H9 (cell line): ENCODE measurements around the gene CREG1. TPM values are rescaled to one million over a fixed set of nuclear protein-coding genes. Genes with fewer than 3 reads are reported as not detected.

Experiments
- DNase-seq: peaks from one replicate; pipeline ENCODE4 v3.0.0-alpha.2; 2017
- H2AFZ ChIP-seq: one replicate; pipeline ENCODE4 v1.6.1; 2013; ENCODE audit warnings: mild to moderate bottlenecking, low read length, control low read depth, moderate library complexity
- H2AK5ac ChIP-seq: 2 replicates; pipeline ENCODE4 v1.6.1; 2013; ENCODE audit warnings: low read length, control low read depth, mixed read lengths; ENCODE audit not compliant: insufficient read length
- H2BK120ac ChIP-seq: one replicate; pipeline ENCODE4 v1.6.1; 2013; ENCODE audit warnings: low read depth, mild to moderate bottlenecking, low read length, control low read depth, inconsistent platforms; ENCODE audit not compliant: poor library complexity, severe bottlenecking
- H2BK12ac ChIP-seq: 2 replicates; pipeline ENCODE4 v1.6.1; 2013; ENCODE audit warnings: low read length, control low read depth, mixed read lengths, low read depth; ENCODE audit not compliant: insufficient read length
- H2BK15ac ChIP-seq: 2 replicates; pipeline ENCODE4 v1.6.1; 2013; ENCODE audit warnings: low read depth, low read length, control low read depth
- H2BK20ac ChIP-seq: one replicate; pipeline ENCODE4 v1.6.1; 2013; ENCODE audit warnings: low read depth, mild to moderate bottlenecking, low read length, control low read depth, inconsistent platforms; ENCODE audit not compliant: poor library complexity, severe bottlenecking
- H2BK5ac ChIP-seq: 2 replicates; pipeline ENCODE4 v1.6.1; 2013; ENCODE audit warnings: low read length, control low read depth, mixed read lengths; ENCODE audit not compliant: insufficient read length
- H3K14ac ChIP-seq: 2 replicates; pipeline ENCODE4 v1.6.1; 2013; ENCODE audit warnings: low read length, control low read depth; ENCODE audit not compliant: insufficient read depth
- H3K18ac ChIP-seq: 2 replicates; pipeline ENCODE4 v1.6.1; 2013; ENCODE audit warnings: low read depth, mild to moderate bottlenecking, mixed read lengths, low read length, control low read depth; ENCODE audit not compliant: insufficient read length
- H3K23ac ChIP-seq: 2 replicates; pipeline ENCODE4 v1.6.1; 2013; ENCODE audit warnings: low read length, control low read depth, mixed read lengths, low read depth; ENCODE audit not compliant: insufficient read length
- H3K23me2 ChIP-seq: 2 replicates; pipeline ENCODE4 v1.6.1; 2013; ENCODE audit warnings: low read depth, mild to moderate bottlenecking, mixed read lengths, low read length, control low read depth; ENCODE audit not compliant: insufficient read length, poor library complexity, severe bottlenecking
- H3K27ac ChIP-seq: 2 replicates; pipeline ENCODE4 v1.5.1; 2013; ENCODE audit warnings: low read length, control low read depth, mixed read lengths, low read depth; ENCODE audit not compliant: insufficient read length
- H3K27me3 ChIP-seq: 2 replicates; pipeline ENCODE4 v1.6.1; 2013; ENCODE audit warnings: low read length, control low read depth, inconsistent platforms; ENCODE audit not compliant: insufficient read depth
- H3K4ac ChIP-seq: 2 replicates; pipeline ENCODE4 v1.6.1; 2013; ENCODE audit warnings: low read depth, mild to moderate bottlenecking, control low read depth, inconsistent platforms, low read length, moderate library complexity
- H3K4me1 ChIP-seq: 2 replicates; pipeline ENCODE4 v1.6.1; 2013; ENCODE audit warnings: low read length, control low read depth, inconsistent platforms; ENCODE audit not compliant: insufficient read depth
- H3K4me2 ChIP-seq: 2 replicates; pipeline ENCODE4 v1.6.1; 2013; ENCODE audit warnings: low read length, control low read depth, mixed read lengths; ENCODE audit not compliant: insufficient read length, insufficient read depth
- H3K56ac ChIP-seq: 2 replicates; pipeline ENCODE4 v1.6.1; 2013; ENCODE audit warnings: low read depth, mild to moderate bottlenecking, mixed read lengths, low read length, control low read depth; ENCODE audit not compliant: insufficient read length
- H3K79me1 ChIP-seq: 2 replicates; pipeline ENCODE4 v1.6.1; 2013; ENCODE audit warnings: low read depth, mild to moderate bottlenecking, moderate library complexity, low read length, control low read depth, inconsistent platforms; ENCODE audit not compliant: insufficient read depth, poor library complexity, severe bottlenecking
- H3K79me2 ChIP-seq: 2 replicates; pipeline ENCODE4 v1.6.1; 2013; ENCODE audit warnings: low read length, control low read depth, inconsistent platforms; ENCODE audit not compliant: insufficient read depth
- H3K9ac ChIP-seq: 2 replicates; pipeline ENCODE4 v1.6.1; 2013; ENCODE audit warnings: low read length, control low read depth, mixed read lengths; ENCODE audit not compliant: insufficient read length; ENCODE audit errors: extremely low read depth
- H3K9me3 ChIP-seq: one replicate; pipeline ENCODE4 v1.6.1; 2013; ENCODE audit warnings: low read depth, low read length, inconsistent platforms; ENCODE audit not compliant: control insufficient read depth
- H3T11ph ChIP-seq: one replicate; pipeline ENCODE4 v1.6.1; 2013; ENCODE audit warnings: mild to moderate bottlenecking, low read length, control low read depth, inconsistent platforms
- H4K20me1 ChIP-seq: one replicate; pipeline ENCODE4 v1.6.1; 2013; ENCODE audit not compliant: control insufficient read depth, insufficient read length, insufficient read depth
- H4K5ac ChIP-seq: 2 replicates; pipeline ENCODE4 v1.6.1; 2013; ENCODE audit warnings: low read depth, mild to moderate bottlenecking, mixed read lengths, low read length, control low read depth; ENCODE audit not compliant: insufficient read length
- H4K8ac ChIP-seq: replicated peaks from 2 replicates; pipeline ENCODE4 v1.6.1; 2013; ENCODE audit warnings: low read length, control low read depth, mixed read lengths, low read depth; ENCODE audit not compliant: insufficient read length
- H4K91ac ChIP-seq: 2 replicates; pipeline ENCODE4 v1.6.1; 2013; ENCODE audit warnings: low read depth, mild to moderate bottlenecking, moderate library complexity, mixed read lengths, low read length, control low read depth; ENCODE audit not compliant: insufficient read length
- H3K27ac Mint-ChIP-seq, 3 experiments: 2 replicates in 2 of 3; 3 replicates in 1 of 3; pipeline ENCODE4 v1.8.0; 2020 to 2021; ENCODE audit warnings: mixed read lengths in 3 of 3, mild to moderate bottlenecking in 1 of 3, moderate library complexity in 1 of 3
- H3K27me3 Mint-ChIP-seq: 2 replicates; pipeline ENCODE4 v1.8.0; 2021; ENCODE audit warnings: low read depth, mild to moderate bottlenecking, moderate library complexity, mixed read lengths
- H3K36me3 Mint-ChIP-seq, 3 experiments: 2 replicates in 2 of 3; 3 replicates in 1 of 3; pipeline ENCODE4 v1.8.0; 2020 to 2021; ENCODE audit warnings: low read depth in 3 of 3, mixed read lengths in 3 of 3; ENCODE audit not compliant: insufficient read depth in 1 of 3
- H3K4me1 Mint-ChIP-seq, 2 experiments: 2 replicates each; pipeline ENCODE4 v1.8.0; 2020; ENCODE audit warnings: mixed read lengths in 2 of 2
- H3K4me3 Mint-ChIP-seq, 2 experiments: 2 replicates in 1 of 2; 3 replicates in 1 of 2; pipeline ENCODE4 v1.8.0; 2020 to 2021; ENCODE audit warnings: mild to moderate bottlenecking in 2 of 2, mixed read lengths in 2 of 2, moderate library complexity in 1 of 2
- H3K9me3 Mint-ChIP-seq, 2 experiments: 2 replicates in 1 of 2; 3 replicates in 1 of 2; pipeline ENCODE4 v1.8.0; 2020; ENCODE audit warnings: mild to moderate bottlenecking in 2 of 2, mixed read lengths in 2 of 2, moderate library complexity in 1 of 2
- CTCF ChIP-seq: fragments of 200-600 bp; sonication (generic); conservative IDR thresholded peaks from 3 replicates; pipeline ENCODE4 v1.8.0; 2021; ENCODE audit warnings: antibody characterized with exemption, mild to moderate bottlenecking
- WGBS: extraction: QIAGEN DNeasy Blood & Tissue Kit; methylation state at CpG from one replicate; pipeline ENCODE4 v1.1.7; 2013; ENCODE audit warnings: missing lambda C conversion rate, low lambda C conversion rate, mixed read lengths; ENCODE audit not compliant: insufficient read length; ENCODE audit errors: extremely low coverage; 5-methylcytosine and 5-hydroxymethylcytosine counted together
- total RNA-seq: library from RNA; stranded (reverse); gene quantifications from 2 replicates; pipeline ENCODE4 v1.2.1, GENCODE V29; 2021

CREG1 gene
- total RNA-seq, 1 experiment from 2014 or later = 19.8 TPM

GRCh38 chr1:167504467-167504827 lies 49.1 kb downstream of the CREG1 start:
- no CpG with 5 or more reads among the region's 3 CpGs for WGBS
- H3K14ac ChIP-seq = no peak overlapping the region
- Mint-ChIP-seq H3K36me3 (no peaks in the 10 kb centered on the region), H3K27ac (no peak overlapping the region), H3K4me3 (no peak overlapping the region), H3K27me3 (peaks cover 13% of the 10 kb centered on the region), H3K4me1 (peaks cover 30 to 34% of the 10 kb centered on the region in 2 experiments), H3K9me3 (no peaks in the 10 kb centered on the region)
- H2AFZ ChIP-seq = no peak overlapping the region
- no peak for TF ChIP-seq CTCF
- H4K91ac ChIP-seq = no peak overlapping the region
- no peak overlapping the region for H3K4me2 ChIP-seq
- H3K79me1 ChIP-seq = no peaks in the 10 kb centered on the region
- no peak overlapping the region for H4K8ac ChIP-seq
- peaks cover 11% of the 10 kb centered on the region; the same call in 1 of the 2 replicates for H3K4me1 ChIP-seq
- no peaks in the 10 kb centered on the region for H3K9me3 ChIP-seq
- DNase-seq = no peak
- H2AK5ac ChIP-seq = no peak overlapping the region
- no peak overlapping the region for H2BK12ac ChIP-seq
- no peaks in the 10 kb centered on the region for H4K20me1 ChIP-seq
- no peak overlapping the region for H4K5ac ChIP-seq
- H3T11ph ChIP-seq = no peak overlapping the region
- H2BK5ac ChIP-seq = peak overlapping the region; percentile 19
- no peak overlapping the region for H2BK20ac ChIP-seq
- no peak overlapping the region for H2BK120ac ChIP-seq
- no peak overlapping the region for H3K18ac ChIP-seq
- H2BK15ac ChIP-seq = no peak overlapping the region
- H3K23me2 ChIP-seq = no peaks in the 10 kb centered on the region
- no peaks in the 10 kb centered on the region for H3K79me2 ChIP-seq
- H3K27me3 ChIP-seq = no peaks in the 10 kb centered on the region
- H3K9ac ChIP-seq = no peak overlapping the region
- no peak overlapping the region for H3K56ac ChIP-seq
- H3K4ac ChIP-seq = no peak overlapping the region
- H3K23ac ChIP-seq = no peak overlapping the region
- H3K27ac ChIP-seq = no peak overlapping the region
